Spleen (tissue), 11 donors: ENCODE measurements around the gene MAL. TPM values are rescaled to one million over a fixed set of nuclear protein-coding genes. Genes with fewer than 3 reads are reported as not detected.
"Not testable (repeated sequence)": the region's sequence is repeated elsewhere in the genome, so short reads cannot be mapped to it uniquely, and the experiment has no call there.

Experiments used
- DNase-seq: peaks from one replicate; pipeline ENCODE4 v3.0.0-alpha.2; 2020
- H3K27ac ChIP-seq, 8 donors: fragments of 200-600 bp; sonication (generic) in 7 of 8; 1 replicate in 4 of 8; 2 replicates in 4 of 8; pipeline versions ENCODE4 v1.5.0 to v1.8.0; 2016 to 2021; ENCODE audit warnings: inconsistent platforms in 4 of 8, mild to moderate bottlenecking in 4 of 8, moderate library complexity in 1 of 8
- H3K27me3 ChIP-seq, 7 donors: fragments of 200-600 bp; sonication (generic) in 6 of 7; replicated peaks in 1 of 7; 1 replicate in 4 of 7; 2 replicates in 3 of 7; pipeline versions ENCODE4 v1.5.0 to v1.8.0; 2016 to 2021; ENCODE audit warnings: inconsistent platforms in 3 of 7, mild to moderate bottlenecking in 1 of 7
- H3K36me3 ChIP-seq, 6 donors: fragments of 200-600 bp; sonication (generic) in 5 of 6; 1 replicate in 4 of 6; 2 replicates in 2 of 6; pipeline versions ENCODE4 v1.5.0 to v1.8.0; 2016 to 2021; ENCODE audit warnings: inconsistent platforms in 2 of 6
- H3K4me1 ChIP-seq, 6 donors: fragments of 200-600 bp; sonication (generic) in 5 of 6; 1 replicate in 3 of 6; 2 replicates in 3 of 6; pipeline versions ENCODE4 v1.5.0 to v1.8.0; 2016 to 2021; ENCODE audit warnings: inconsistent platforms in 3 of 6
- H3K4me3 ChIP-seq, 8 donors: fragments of 200-600 bp; sonication (generic) in 7 of 8; 1 replicate in 4 of 8; 2 replicates in 4 of 8; pipeline versions ENCODE4 v1.5.0 to v1.8.0; 2016 to 2021; ENCODE audit warnings: inconsistent platforms in 4 of 8, mild to moderate bottlenecking in 4 of 8, moderate library complexity in 2 of 8
- H3K9me3 ChIP-seq, 8 donors: fragments of 200-600 bp; sonication (generic) in 7 of 8; 1 replicate in 4 of 8; 2 replicates in 4 of 8; pipeline versions ENCODE4 v1.5.0 to v1.8.0; 2016 to 2021; ENCODE audit warnings: inconsistent platforms in 4 of 8
- POLR2A ChIP-seq, 3 donors: fragments of 450-650 bp; IDR thresholded peaks; one replicate each; pipeline ENCODE4 v1.5.1; 2017; ENCODE audit warnings: antibody characterized with exemption in 3 of 3, mild to moderate bottlenecking in 1 of 3
- POLR2AphosphoS5 ChIP-seq, 3 donors: sonication (generic); formaldehyde crosslinking; IDR thresholded peaks; one replicate each; pipeline ENCODE4 v1.5.1; 2017; ENCODE audit warnings: antibody characterized with exemption in 3 of 3
- WGBS, 5 donors: extraction: QIAGEN DNeasy Blood & Tissue Kit in 3 of 5; methylation state at CpG; one replicate each; pipeline versions ENCODE4 v1.1.5 to v1.1.7; 2013 to 2018; 5-methylcytosine and 5-hydroxymethylcytosine counted together
- intact Hi-C: fragments of 100-400 bp; cut with DNase I; formaldehyde crosslinking; loops from one replicate; pipeline ENCODE4 v1.15.0; 2023; ENCODE audit warnings: low total_unique reads
- polyA plus RNA-seq, 3 donors: library from polyadenylated mRNA; stranded (reverse); fragments of 200-250 nt; gene quantifications; one replicate each; pipeline ENCODE4 v1.2.1, GENCODE V29; 2013
- total RNA-seq, 7 donors: library from RNA; depleted of rRNA in 3 of 7; stranded (reverse); fragments of >200 nt in 3 of 7; fragmentation: NEBNext Ultra II Directional in 4 of 7; extraction: Animal tissue kit (Norgen Biotek cat#: 25700) in 4 of 7; gene quantifications; one replicate each; pipeline versions ENCODE4 v1.1.0 to v1.2.1, GENCODE V29; 2016 to 2021
- TF ChIP-seq, protein P1 (sequence below), 11 experiments: fragments of 200-600 bp in 7 of 11; fragments of 450-650 bp in 4 of 11; sonication (generic) in 4 of 11; IDR thresholded peaks in 8 of 11; conservative IDR thresholded peaks in 3 of 11; 1 replicate in 7 of 11; 2 replicates in 4 of 11; pipeline versions ENCODE4 v1.4.0 to v1.8.0; 2016 to 2021; ENCODE audit warnings: antibody characterized with exemption in 11 of 11, inconsistent platforms in 4 of 11, mild to moderate bottlenecking in 1 of 11
- donor health status: healthy with polysubstance abuse.
- donor health status: DM: no; HTN: no; CAD: no; lungs with moderate emphysema.
- donor health status: DM: no; HTN: no; CAD: no.
- donor health status: Bipolar disorder and iron deficiency.
- donor health status: healthy.
- donor health status: DM: no; HTN: no; CAD: no.
- donor health status: DM: yes; HTN: yes; CAD: no.

The MAL gene
- total and polyA plus RNA-seq, 10 donors = 4.7 to 18.8 (median 8.7) TPM

- H3K27ac ChIP-seq = no peak overlapping the region
- no peaks in the 10 kb centered on the region for H3K36me3 ChIP-seq
- no peaks in the 10 kb centered on the region for H3K9me3 ChIP-seq
- intact Hi-C loops = no loop called here
- peaks cover 0 to 6% (median 0%) of the 10 kb centered on the region in 6 donors for H3K4me1 ChIP-seq
- H3K4me3 ChIP-seq = no peak overlapping the region
- DNase-seq = no peak
- 89 to 96% (median 91%) methylated on average over 3 to 4 of the region's 4 CpGs for WGBS, 5 donors
- H3K27me3 ChIP-seq = peaks cover 0 to 42% (median 0%) of the 10 kb centered on the region in 7 donors
- TF ChIP-seq POLR2A (IDR thresholded peaks at IDR 0.05) (no peak), POLR2AphosphoS5 (IDR thresholded peaks at IDR 0.05) (no peak)
- TF ChIP-seq, protein P1, sequence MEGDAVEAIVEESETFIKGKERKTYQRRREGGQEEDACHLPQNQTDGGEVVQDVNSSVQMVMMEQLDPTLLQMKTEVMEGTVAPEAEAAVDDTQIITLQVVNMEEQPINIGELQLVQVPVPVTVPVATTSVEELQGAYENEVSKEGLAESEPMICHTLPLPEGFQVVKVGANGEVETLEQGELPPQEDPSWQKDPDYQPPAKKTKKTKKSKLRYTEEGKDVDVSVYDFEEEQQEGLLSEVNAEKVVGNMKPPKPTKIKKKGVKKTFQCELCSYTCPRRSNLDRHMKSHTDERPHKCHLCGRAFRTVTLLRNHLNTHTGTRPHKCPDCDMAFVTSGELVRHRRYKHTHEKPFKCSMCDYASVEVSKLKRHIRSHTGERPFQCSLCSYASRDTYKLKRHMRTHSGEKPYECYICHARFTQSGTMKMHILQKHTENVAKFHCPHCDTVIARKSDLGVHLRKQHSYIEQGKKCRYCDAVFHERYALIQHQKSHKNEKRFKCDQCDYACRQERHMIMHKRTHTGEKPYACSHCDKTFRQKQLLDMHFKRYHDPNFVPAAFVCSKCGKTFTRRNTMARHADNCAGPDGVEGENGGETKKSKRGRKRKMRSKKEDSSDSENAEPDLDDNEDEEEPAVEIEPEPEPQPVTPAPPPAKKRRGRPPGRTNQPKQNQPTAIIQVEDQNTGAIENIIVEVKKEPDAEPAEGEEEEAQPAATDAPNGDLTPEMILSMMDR (IDR thresholded peaks at IDR 0.05 in 8 of 11, conservative IDR thresholded peaks at IDR 0.05 in 3 of 11) = no peak
Observed at GRCh38 chr2:95034221-95034620, 8.7 kb downstream of the MAL start.

GRCh38 chr2:95034818-95035217 is 9.3 kb downstream of the MAL start:
- Histone ChIP-seq H3K4me3 (no peak overlapping the region), H3K36me3 (no peaks in the 10 kb centered on the region), H3K27ac (no peak overlapping the region), H3K4me1 (peaks cover 0 to 6% (median 0%) of the 10 kb centered on the region in 6 donors), H3K27me3 (peaks cover 0 to 42% (median 0%) of the 10 kb centered on the region in 7 donors), H3K9me3 (no peaks in the 10 kb centered on the region)
- no peak for TF ChIP-seq POLR2A (IDR thresholded peaks at IDR 0.05)
- no peak for TF ChIP-seq POLR2AphosphoS5 (IDR thresholded peaks at IDR 0.05)
- TF ChIP-seq, protein P1 (IDR thresholded peaks at IDR 0.05 in 8 of 11, conservative IDR thresholded peaks at IDR 0.05 in 3 of 11) = no peak
- DNase-seq = no peak
- 68 to 86% (median 72%) methylated on average over 7 of the region's 7 CpGs for WGBS, 5 donors
- intact Hi-C loops = no loop called here

- TF ChIP-seq POLR2A (IDR thresholded peaks at IDR 0.05) = no peak
- no peak for TF ChIP-seq POLR2AphosphoS5 (IDR thresholded peaks at IDR 0.05)
- TF ChIP-seq, protein P1 (IDR thresholded peaks at IDR 0.05 in 8 of 11, conservative IDR thresholded peaks at IDR 0.05 in 3 of 11) = no peak
- Histone ChIP-seq H3K27me3 (peaks cover 0 to 30% (median 0%) of the 10 kb centered on the region in 7 donors), H3K4me3 (no peak overlapping the region), H3K4me1 (no peaks in the 10 kb centered on the region), H3K27ac (no peak overlapping the region), H3K36me3 (no peaks in the 10 kb centered on the region), H3K9me3 (no peaks in the 10 kb centered on the region)
- no peak for DNase-seq
- intact Hi-C loops = no loop called here
- WGBS, 5 donors = 87 to 96% (median 90%) methylated on average over 3 of the region's 3 CpGs
Observed at GRCh38 chr2:95036596-95037383, 11.3 kb downstream of the MAL start.

DNA sequence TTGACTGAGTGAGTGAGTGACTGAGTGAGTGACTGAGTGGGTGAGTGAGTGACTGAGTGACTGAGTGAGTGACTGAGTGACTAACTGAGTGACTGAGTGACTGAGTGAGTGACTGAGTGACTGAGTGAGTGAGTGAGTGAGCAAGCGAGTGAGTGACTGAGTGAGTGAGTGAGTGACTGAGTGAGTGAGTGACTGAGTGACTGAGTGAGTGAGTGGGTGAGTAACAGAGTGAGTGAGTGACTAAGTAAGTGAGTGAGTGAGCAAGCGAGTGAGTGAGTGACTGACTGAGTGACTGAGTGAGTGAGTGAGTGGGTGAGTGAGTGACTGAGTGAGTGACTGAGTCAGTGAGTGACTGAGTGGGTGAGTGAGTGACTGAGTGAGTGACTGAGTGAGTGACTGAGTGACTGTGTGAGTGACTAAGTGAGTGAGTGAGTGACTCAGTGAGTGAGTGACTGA is 11.9 kb downstream of the MAL start:
- Histone ChIP-seq H3K36me3 (no peaks in the 10 kb centered on the region), H3K27me3 (peaks cover 0 to 24% (median 0%) of the 10 kb centered on the region in 7 donors), H3K27ac (no peak overlapping the region), H3K4me3 (no peak overlapping the region), H3K4me1 (no peaks in the 10 kb centered on the region), H3K9me3 (no peaks in the 10 kb centered on the region)
- intact Hi-C loops = no loop called here
- DNase-seq = no peak
- 82 to 90% (median 85%) methylated on average over 2 of the region's 2 CpGs for WGBS, 5 donors
- TF ChIP-seq POLR2AphosphoS5 (IDR thresholded peaks at IDR 0.05) (no peak), POLR2A (IDR thresholded peaks at IDR 0.05) (no peak)
- TF ChIP-seq, protein P1 (IDR thresholded peaks at IDR 0.05 in 8 of 11, conservative IDR thresholded peaks at IDR 0.05 in 3 of 11) = no peak

DNA sequence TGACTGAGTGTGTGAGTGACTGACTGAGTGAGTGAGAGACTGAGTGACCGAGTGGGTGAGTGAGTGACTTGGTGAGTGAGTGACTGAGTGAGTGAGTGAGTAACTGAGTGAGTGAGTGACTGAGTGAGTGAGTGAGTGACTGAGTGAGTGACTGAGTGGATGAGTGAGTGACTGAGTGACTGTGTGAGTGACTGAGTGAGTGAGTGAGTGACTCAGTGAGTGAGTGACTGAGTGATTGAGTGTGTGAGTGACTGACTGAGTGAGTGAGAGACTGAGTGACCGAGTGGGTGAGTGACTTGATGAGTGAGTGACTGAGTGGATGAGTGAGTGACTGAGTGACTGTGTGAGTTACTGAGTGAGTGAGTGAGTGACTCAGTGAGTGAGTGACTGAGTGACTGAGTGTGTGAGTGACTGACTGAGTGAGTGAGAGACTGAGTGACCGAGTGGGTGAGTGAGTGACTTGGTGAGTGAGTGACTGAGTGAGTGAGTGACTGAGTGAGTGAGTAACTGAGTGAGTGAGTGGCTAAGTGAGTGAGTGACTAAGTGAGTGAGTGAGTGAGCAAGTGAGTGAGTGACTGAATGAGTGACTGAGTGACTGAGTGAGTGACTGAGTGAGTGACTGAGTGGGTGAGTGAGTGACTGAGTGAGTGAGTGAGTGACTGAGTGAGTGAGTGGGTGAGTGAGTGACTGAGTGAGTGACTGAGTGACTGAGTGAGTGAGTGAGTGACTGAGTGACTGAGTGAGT is 12.5 kb downstream of the MAL start:
- H3K4me3 ChIP-seq, H3K27ac ChIP-seq, DNase-seq, H3K36me3 ChIP-seq, H3K4me1 ChIP-seq, H3K9me3 ChIP-seq, intact Hi-C loops: not testable (repeated sequence)
- WGBS, 5 donors = 77 to 92% (median 89%) methylated on average over 3 of the region's 3 CpGs
- H3K27me3 ChIP-seq = peaks cover 0 to 21% (median 0%) of the 10 kb centered on the region in 7 donors
